Spleen (tissue), 7 donors: ENCODE results near the gene KRT85.

ENCODE experiments used
- POLR2A ChIP-seq, 3 donors: fragments of 450-650 bp; IDR thresholded peaks; one replicate each; pipeline ENCODE4 v1.5.1; 2017; ENCODE audit warnings: antibody characterized with exemption in 3 of 3, mild to moderate bottlenecking in 1 of 3
- POLR2AphosphoS5 ChIP-seq, 3 donors: sonication (generic); formaldehyde crosslinking; IDR thresholded peaks; one replicate each; pipeline ENCODE4 v1.5.1; 2017; ENCODE audit warnings: antibody characterized with exemption in 3 of 3
- TF ChIP-seq, protein P1 (sequence below), 11 experiments: fragments of 200-600 bp in 7 of 11; fragments of 450-650 bp in 4 of 11; sonication (generic) in 4 of 11; IDR thresholded peaks in 8 of 11; conservative IDR thresholded peaks in 3 of 11; 1 replicate in 7 of 11; 2 replicates in 4 of 11; pipeline versions ENCODE4 v1.4.0 to v1.8.0; 2016 to 2021; ENCODE audit warnings: antibody characterized with exemption in 11 of 11, inconsistent platforms in 4 of 11, mild to moderate bottlenecking in 1 of 11
- donor health status: DM: no; HTN: no; CAD: no; lungs with moderate emphysema.
- donor health status: DM: no; HTN: no; CAD: no.
- donor health status: DM: no; HTN: no; CAD: no.

DNA sequence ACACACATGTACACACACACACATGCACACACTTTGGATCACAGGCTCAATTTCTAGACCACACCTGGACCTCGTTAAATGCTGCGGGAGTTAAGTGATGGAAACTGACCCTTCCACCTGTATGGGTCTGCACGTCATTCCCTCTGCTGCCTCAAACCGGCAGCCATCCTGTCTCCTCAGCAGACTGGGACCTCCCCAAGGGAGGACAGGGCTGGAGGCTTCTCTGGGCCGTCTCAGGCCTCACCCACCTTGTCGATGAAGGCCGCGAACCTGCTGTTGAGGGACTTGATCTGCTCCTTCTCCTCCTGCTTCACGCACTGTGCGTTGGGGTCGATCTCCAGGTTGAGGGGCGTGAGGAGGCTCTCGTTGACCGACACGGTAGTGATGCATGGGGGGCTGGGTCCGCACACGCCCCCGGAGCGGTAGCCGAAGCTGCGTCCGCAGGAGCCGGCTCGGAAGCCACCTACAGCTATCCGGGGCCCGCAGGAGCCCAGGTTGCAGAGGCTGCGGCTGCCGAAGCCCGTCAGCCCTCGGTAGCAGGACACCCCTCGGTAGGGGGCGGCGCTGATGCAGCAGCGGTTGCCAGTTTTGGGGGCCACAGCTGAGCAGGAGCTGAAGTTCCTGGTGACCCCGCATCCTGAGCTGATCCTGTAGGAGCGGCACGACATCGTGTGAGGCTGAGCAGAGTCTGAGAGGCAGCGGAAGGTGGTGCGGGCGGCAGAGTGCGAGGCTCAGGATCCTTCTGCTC, at the start of gene KRT85:
- TF ChIP-seq POLR2A (IDR thresholded peaks at IDR 0.05): no peak
- no peak for TF ChIP-seq POLR2AphosphoS5 (IDR thresholded peaks at IDR 0.05)
- TF ChIP-seq, protein P1, sequence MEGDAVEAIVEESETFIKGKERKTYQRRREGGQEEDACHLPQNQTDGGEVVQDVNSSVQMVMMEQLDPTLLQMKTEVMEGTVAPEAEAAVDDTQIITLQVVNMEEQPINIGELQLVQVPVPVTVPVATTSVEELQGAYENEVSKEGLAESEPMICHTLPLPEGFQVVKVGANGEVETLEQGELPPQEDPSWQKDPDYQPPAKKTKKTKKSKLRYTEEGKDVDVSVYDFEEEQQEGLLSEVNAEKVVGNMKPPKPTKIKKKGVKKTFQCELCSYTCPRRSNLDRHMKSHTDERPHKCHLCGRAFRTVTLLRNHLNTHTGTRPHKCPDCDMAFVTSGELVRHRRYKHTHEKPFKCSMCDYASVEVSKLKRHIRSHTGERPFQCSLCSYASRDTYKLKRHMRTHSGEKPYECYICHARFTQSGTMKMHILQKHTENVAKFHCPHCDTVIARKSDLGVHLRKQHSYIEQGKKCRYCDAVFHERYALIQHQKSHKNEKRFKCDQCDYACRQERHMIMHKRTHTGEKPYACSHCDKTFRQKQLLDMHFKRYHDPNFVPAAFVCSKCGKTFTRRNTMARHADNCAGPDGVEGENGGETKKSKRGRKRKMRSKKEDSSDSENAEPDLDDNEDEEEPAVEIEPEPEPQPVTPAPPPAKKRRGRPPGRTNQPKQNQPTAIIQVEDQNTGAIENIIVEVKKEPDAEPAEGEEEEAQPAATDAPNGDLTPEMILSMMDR (IDR thresholded peaks at IDR 0.05 in 8 of 11, conservative IDR thresholded peaks at IDR 0.05 in 3 of 11): no peak
